ENCODE data around the gene NTRK2. TPM values are rescaled to one million over a fixed set of nuclear protein-coding genes. Genes with fewer than 3 reads are reported as not detected.

Gene NTRK2
- total RNA-seq, 3 donors from 2014 or later = 1.7 to 3.5 (median 2.5) TPM

GRCh38 chr9:84671586-84672521, 2.3 kb downstream of the NTRK2 start:
- TF ChIP-seq CTCF (IDR thresholded peaks at IDR 0.05) = no peak
- ATAC-seq = no peak
- no peak for DNase-seq
- Histone ChIP-seq H3K36me3 (ENCODE audit: low read depth) (no peaks in the 10 kb centered on the region), H3K4me3 (no peak overlapping the region), H3K9me3 (no peaks in the 10 kb centered on the region), H3K4me1 (ENCODE audit: low read depth) (peaks cover 19% of the 10 kb centered on the region)
- intact Hi-C loops (cut with DNase I, micrococcal nuclease) = no loop called here

GRCh38 chr9:84673806-84674205, 4.3 kb downstream of the NTRK2 start:
- H3K4me1 ChIP-seq (ENCODE audit: low read depth) = peaks cover 17% of the 10 kb centered on the region
- intact Hi-C loops (cut with DNase I, micrococcal nuclease) = no loop called here
- H3K9me3 ChIP-seq = no peaks in the 10 kb centered on the region
- H3K36me3 ChIP-seq (ENCODE audit: low read depth) = no peaks in the 10 kb centered on the region
- DNase-seq (no peak), ATAC-seq (no peak)
- H3K4me3 ChIP-seq = no peak overlapping the region
- TF ChIP-seq CTCF (IDR thresholded peaks at IDR 0.05) = no peak

- ATAC-seq (no peak), DNase-seq (no peak)
- intact Hi-C loops (cut with DNase I, micrococcal nuclease) = no loop called here
- no peaks in the 10 kb centered on the region for H3K9me3 ChIP-seq
- TF ChIP-seq CTCF (IDR thresholded peaks at IDR 0.05) = no peak
- H3K4me3 ChIP-seq = no peak overlapping the region
- H3K36me3 ChIP-seq (ENCODE audit: low read depth) = no peaks in the 10 kb centered on the region
- H3K4me1 ChIP-seq (ENCODE audit: low read depth) = no peaks in the 10 kb centered on the region
Observed at GRCh38 chr9:84677080-84677479, 7.6 kb downstream of the NTRK2 start.

- Histone ChIP-seq H3K4me1 (ENCODE audit: low read depth) (no peaks in the 10 kb centered on the region), H3K36me3 (ENCODE audit: low read depth) (no peaks in the 10 kb centered on the region), H3K9me3 (no peaks in the 10 kb centered on the region), H3K4me3 (no peak overlapping the region)
- no peak for DNase-seq
- ATAC-seq = no peak
- no peak for TF ChIP-seq CTCF (IDR thresholded peaks at IDR 0.05)
- intact Hi-C loops (cut with DNase I, micrococcal nuclease) = no loop called here
Observed at GRCh38 chr9:84679571-84679970, 10.0 kb downstream of the NTRK2 start.

GRCh38 chr9:84681516-84682285, 12.2 kb downstream of the NTRK2 start:
- Histone ChIP-seq H3K9me3 (no peaks in the 10 kb centered on the region), H3K4me3 (no peak overlapping the region), H3K4me1 (ENCODE audit: low read depth) (no peaks in the 10 kb centered on the region), H3K36me3 (ENCODE audit: low read depth) (no peaks in the 10 kb centered on the region)
- TF ChIP-seq CTCF (IDR thresholded peaks at IDR 0.05) = no peak
- ATAC-seq (no peak), DNase-seq (no peak)
- intact Hi-C loops (cut with DNase I, micrococcal nuclease) = no loop called here

Measured in mucosa of descending colon (tissue), 3 donors.